AG10803 (cell line): ENCODE results near the gene MXD4.

Experiments
- DNase-seq: peaks from one replicate; pipeline ENCODE4 v3.0.0; 2010; ENCODE audit warnings: low read depth
- H3K4me3 ChIP-seq: 2 replicates; pipeline ENCODE4 v1.5.1; 2011; ENCODE audit warnings: mild to moderate bottlenecking, low read length, control low read depth
- CTCF ChIP-seq: conservative IDR thresholded peaks from 2 replicates; pipeline ENCODE4 v1.5.1; 2011; ENCODE audit warnings: mild to moderate bottlenecking, low read length, control low read depth, inconsistent platforms

The MXD4 gene

GRCh38 chr4:2287594-2287915, 25.6 kb upstream of the MXD4 start:
- no peak for DNase-seq
- H3K4me3 ChIP-seq: no peak overlapping the region
- TF ChIP-seq CTCF: no peak

- DNase-seq: no peak
- no peak overlapping the region for H3K4me3 ChIP-seq
- no peak for TF ChIP-seq CTCF
These were observed 25.1 kb upstream of the MXD4 start for GRCh38 chr4:2286904-2287593.

GRCh38 chr4:2285613-2286381, 23.9 kb upstream of the MXD4 start:
- H3K4me3 ChIP-seq: no peak overlapping the region
- no peak for DNase-seq
- TF ChIP-seq CTCF: no peak

GRCh38 chr4:2284934-2285612, 23.2 kb upstream of the MXD4 start:
- H3K4me3 ChIP-seq: no peak overlapping the region
- peak; percentile 58 for DNase-seq
- TF ChIP-seq CTCF: no peak

GRCh38 chr4:2284161-2284933, 22.4 kb upstream of the MXD4 start:
- no peak for TF ChIP-seq CTCF
- no peak for DNase-seq
- H3K4me3 ChIP-seq: no peak overlapping the region

GRCh38 chr4:2283199-2283711, 21.3 kb upstream of the MXD4 start:
- TF ChIP-seq CTCF: no peak

More at GRCh38 chr4:2283199-2283711, 21.3 kb upstream of the MXD4 start:
- no peak for DNase-seq
- no peak overlapping the region for H3K4me3 ChIP-seq
